GM19035 (cell line): ENCODE data around the gene OR52D1.

ENCODE experiments used
- ATAC-seq: cut with Tn5 transposase; IDR thresholded peaks from one replicate; pipeline ENCODE4 v1.9.1; 2021; ENCODE audit not compliant: unreplicated experiment

OR52D1 gene

GRCh38 chr11:5488385-5488784, at the start of gene OR52D1:
OR52D1 (plus strand) TSS chr11:5488685; CDS start chr11:5488707, 22 bp downstream.
- ATAC-seq: no peak

DNA sequence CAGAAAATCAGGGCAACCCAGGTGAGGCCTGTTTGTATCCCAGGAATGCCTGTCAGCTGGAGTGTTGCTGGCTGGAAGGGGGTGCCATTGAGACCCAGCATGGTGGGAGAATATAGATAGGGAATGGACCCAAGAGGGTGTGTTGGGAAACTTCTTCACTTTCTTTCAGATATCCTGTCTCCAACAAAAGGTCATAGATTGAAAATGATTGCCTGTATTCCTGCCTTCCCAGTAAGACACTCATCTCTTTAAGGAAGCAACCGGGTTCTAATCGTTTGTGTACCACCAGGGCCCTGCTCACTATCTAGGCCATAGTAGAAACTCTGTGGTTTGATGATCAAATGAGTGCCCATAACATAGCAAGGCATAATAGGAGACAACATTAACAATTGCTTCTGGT, 47.1 kb upstream of the OR52D1 start, which contains the start of gene OR51I1:
Gene OR51I1 (minus strand): TSS at position 101 of the 400 bp plus-strand sequence. CDS start 0 bp downstream, at position 101.
- no peak for ATAC-seq

GRCh38 chr11:5443835-5444393, 44.6 kb upstream of the OR52D1 start:
- no peak for ATAC-seq

GRCh38 chr11:5449023-5449422, 39.5 kb upstream of the OR52D1 start, which contains the start of gene OR51I2:
OR51I2 (plus strand) TSS chr11:5449323; CDS start chr11:5453489, 4,166 bp downstream.
- ATAC-seq: no peak

GRCh38 chr11:5449432-5449831, 39.1 kb upstream of the OR52D1 start:
- ATAC-seq: no peak

GRCh38 chr11:5460983-5461621, 27.4 kb upstream of the OR52D1 start:
- ATAC-seq: no peak

- no peak for ATAC-seq
Measured at GRCh38 chr11:5467527-5467926, 21.0 kb upstream of the OR52D1 start.

GRCh38 chr11:5473921-5474320, 14.6 kb upstream of the OR52D1 start:
- ATAC-seq: no peak

- peak; percentile 90 for ATAC-seq
Measured at GRCh38 chr11:5476186-5476819, 12.2 kb upstream of the OR52D1 start.

GRCh38 chr11:5486003-5486402, 2.5 kb upstream of the OR52D1 start:
- ATAC-seq: no peak

- ATAC-seq: no peak
Measured at GRCh38 chr11:5486421-5486820, 2.1 kb upstream of the OR52D1 start.

GRCh38 chr11:5488798-5489399, 414 bp downstream of the OR52D1 start:
- ATAC-seq: no peak

DNA sequence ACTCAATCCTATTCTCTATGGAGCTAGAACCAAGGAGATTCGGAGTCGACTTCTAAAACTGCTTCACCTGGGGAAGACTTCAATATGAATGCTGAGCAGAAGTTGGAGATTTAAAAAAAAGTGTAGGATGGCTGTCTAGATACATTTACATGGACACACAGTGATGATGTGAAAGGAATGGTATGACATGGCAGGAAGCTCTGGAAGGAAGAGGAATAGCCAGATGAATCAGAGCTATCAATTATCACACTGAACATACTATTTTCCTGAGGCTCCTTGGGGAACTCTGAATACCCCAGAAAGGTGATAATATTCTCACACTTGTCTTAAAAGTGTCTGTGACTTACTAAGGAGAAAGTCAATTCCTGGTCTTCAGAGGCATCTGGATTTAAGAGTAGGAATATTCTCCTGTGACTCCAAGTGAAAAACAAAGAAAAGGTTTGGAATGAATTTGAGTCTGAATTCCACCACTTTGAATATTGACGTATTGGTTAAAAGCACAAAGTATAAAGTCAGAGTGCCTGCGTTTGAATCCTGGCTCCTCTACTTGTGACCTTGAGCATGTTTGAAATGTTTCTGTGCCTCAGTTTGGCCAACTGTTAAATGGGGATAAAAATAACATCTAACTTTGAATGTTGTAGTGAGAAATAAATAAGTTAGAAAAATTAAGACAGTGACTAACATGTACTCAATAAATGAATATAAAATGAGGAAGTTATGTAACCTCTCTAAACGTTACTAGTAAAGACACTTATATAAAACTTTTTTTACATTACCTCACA, 1.3 kb downstream of the OR52D1 start:
- ATAC-seq: no peak

DNA sequence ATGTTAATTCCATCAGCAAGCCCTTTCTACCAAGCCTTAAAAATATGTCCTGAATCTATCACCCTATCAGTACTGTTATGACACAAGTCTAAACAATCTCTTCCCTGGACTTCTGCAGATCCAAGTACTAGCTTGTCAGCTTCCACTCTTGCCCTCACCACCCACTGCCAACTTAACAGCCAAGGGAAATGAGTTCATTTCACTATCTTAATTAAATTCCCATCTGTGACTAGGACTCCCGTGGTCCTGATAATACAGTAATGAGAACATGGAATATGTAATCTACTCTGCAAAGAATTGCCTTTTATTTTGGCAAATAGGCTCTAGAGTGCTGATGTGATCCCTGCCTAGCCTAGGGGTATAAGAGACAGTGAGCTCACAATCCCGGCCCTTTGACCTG, 11.2 kb downstream of the OR52D1 start:
- no peak for ATAC-seq

DNA sequence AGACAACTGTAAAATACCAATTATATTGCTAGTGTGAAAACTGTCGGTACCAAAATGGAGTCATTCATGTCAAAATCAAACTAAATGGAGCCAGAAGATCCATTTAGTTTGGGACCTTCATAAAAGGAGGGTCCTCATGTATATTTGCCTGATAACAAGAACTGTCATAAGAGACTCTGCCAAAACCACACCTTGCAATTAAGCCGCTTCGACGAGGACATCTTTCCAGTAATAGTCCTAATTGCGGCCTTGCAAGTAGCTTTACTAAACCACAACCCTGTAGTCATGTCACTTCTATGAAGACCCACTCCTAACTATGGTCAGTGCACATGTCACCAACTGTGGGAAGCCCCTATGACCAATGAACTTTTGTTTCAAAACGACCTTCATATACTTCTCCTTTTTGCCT, 11.9 kb downstream of the OR52D1 start:
- ATAC-seq: no peak

GRCh38 chr11:5504403-5504921, 16.0 kb downstream of the OR52D1 start:
- no peak for ATAC-seq

DNA sequence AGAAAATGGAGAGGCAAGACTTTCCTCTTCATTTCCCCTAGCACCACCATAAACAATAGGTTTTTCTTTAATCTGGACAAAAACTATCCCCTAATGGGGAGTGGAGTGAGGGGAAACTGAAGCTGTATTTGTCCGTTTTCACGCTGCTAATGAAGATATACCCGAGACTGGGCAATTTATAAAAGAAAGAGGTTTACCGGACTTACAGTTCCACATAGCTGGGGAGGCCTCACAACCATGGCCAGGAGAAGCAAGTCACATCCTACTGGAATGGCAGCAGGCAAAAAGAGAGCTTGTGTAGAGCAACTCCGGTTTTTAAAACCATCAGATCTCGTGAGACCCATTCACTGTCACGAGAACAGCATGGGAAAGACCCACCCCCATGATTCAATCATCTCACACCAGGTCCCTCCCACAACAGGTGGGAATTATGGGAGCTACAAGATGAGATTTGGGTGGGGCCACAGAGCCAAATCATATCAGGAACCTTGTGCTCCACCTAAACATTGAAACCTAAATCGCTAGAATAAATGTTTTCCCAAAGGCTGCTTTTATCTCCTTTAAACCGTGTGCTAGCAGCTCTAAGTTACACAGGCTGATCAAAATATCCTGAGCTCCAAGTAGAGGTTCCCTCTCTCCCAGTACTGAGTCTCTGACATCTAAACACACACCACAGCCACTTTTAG, 17.0 kb downstream of the OR52D1 start:
- ATAC-seq: no peak

GRCh38 chr11:5507177-5507932, 18.9 kb downstream of the OR52D1 start:
- no peak for ATAC-seq

DNA sequence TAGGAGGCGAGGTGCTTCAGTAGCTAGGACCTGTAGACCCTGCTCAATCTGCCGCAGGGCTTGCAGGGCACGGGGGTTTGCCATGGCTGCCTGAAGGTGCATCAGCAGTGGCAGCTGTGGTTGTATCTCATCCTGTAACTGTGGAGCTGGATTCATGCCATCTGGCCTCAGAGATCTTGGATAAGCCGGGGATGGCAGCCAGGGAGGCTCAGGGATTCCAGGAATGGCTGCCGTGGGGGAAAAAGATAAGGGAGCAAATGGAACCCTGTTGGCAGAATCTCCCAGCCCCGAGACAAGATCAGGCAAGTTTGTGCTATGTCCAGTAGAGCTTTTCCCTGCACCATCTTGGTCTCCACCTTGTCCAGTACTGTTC, 19.4 kb downstream of the OR52D1 start:
- ATAC-seq: no peak

- no peak for ATAC-seq
Measured at GRCh38 chr11:5508605-5509004, 20.1 kb downstream of the OR52D1 start.
